PC-9 (cell line): ENCODE data around the gene TCF3.

Experiments
- EZH2 ChIP-seq: fragments of 200-600 bp; sonication (generic); IDR thresholded peaks from 2 replicates; pipeline ENCODE4 v1.8.0; 2017; ENCODE audit warnings: antibody characterized with exemption, low read depth
- TF ChIP-seq, protein P1 (sequence below): fragments of 200-600 bp; sonication (generic); conservative IDR thresholded peaks from 2 replicates; pipeline ENCODE4 v1.6.1; 2017; ENCODE audit warnings: mixed run types, antibody characterized with exemption, mild to moderate bottlenecking, moderate library complexity

- TF ChIP-seq, protein P1, sequence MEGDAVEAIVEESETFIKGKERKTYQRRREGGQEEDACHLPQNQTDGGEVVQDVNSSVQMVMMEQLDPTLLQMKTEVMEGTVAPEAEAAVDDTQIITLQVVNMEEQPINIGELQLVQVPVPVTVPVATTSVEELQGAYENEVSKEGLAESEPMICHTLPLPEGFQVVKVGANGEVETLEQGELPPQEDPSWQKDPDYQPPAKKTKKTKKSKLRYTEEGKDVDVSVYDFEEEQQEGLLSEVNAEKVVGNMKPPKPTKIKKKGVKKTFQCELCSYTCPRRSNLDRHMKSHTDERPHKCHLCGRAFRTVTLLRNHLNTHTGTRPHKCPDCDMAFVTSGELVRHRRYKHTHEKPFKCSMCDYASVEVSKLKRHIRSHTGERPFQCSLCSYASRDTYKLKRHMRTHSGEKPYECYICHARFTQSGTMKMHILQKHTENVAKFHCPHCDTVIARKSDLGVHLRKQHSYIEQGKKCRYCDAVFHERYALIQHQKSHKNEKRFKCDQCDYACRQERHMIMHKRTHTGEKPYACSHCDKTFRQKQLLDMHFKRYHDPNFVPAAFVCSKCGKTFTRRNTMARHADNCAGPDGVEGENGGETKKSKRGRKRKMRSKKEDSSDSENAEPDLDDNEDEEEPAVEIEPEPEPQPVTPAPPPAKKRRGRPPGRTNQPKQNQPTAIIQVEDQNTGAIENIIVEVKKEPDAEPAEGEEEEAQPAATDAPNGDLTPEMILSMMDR: no peak
- no peak for TF ChIP-seq EZH2
Observed at GRCh38 chr19:1561236-1561842, 91.1 kb downstream of the TCF3 start.
